CD4-positive, alpha-beta T cell treated with Interleukin-12 subunit alpha and Interleukin-12 subunit beta, for 1 hour (primary cell): ENCODE results near the gene CNPY4.
A peak's percentile ranks its signal among the peaks of the same experiment; 100 is the strongest.

Source experiments
- DNase-seq: peaks from one replicate; pipeline ENCODE4 v3.0.0-alpha.2; 2020

Gene CNPY4

GRCh38 chr7:100170101-100170897, 50.9 kb downstream of the CNPY4 start:
- DNase-seq = no peak

GRCh38 chr7:100171087-100171681, 51.8 kb downstream of the CNPY4 start:
- DNase-seq = peak; percentile 60

GRCh38 chr7:100171840-100172239, 52.4 kb downstream of the CNPY4 start:
- peak; percentile 32 for DNase-seq

- DNase-seq = no peak
Observed at GRCh38 chr7:100173806-100174495, 54.5 kb downstream of the CNPY4 start.

GRCh38 chr7:100174582-100174981, 55.1 kb downstream of the CNPY4 start:
- no peak for DNase-seq
